ENCODE results near the gene STMN1.

DNA sequence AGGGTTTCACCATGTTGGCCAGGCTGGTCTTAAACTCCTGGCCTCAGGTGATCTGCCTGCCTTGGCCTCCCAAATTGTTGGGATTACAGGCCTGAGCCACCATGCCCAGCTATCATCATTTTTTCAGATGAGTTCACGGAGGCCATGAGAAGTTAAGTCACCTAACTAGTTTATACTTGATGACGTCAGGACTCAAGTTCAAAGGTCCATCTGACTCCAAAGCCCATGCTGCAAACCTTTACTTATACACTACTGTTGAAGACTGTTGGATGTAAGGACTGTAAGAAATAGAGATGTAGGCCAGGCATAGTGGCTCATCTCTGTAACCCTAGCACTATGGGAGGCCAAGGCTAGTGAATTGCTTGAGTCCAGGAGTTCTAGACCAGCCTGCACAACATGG, 40.8 kb upstream of the STMN1 start:
- TF ChIP-seq, protein P1, sequence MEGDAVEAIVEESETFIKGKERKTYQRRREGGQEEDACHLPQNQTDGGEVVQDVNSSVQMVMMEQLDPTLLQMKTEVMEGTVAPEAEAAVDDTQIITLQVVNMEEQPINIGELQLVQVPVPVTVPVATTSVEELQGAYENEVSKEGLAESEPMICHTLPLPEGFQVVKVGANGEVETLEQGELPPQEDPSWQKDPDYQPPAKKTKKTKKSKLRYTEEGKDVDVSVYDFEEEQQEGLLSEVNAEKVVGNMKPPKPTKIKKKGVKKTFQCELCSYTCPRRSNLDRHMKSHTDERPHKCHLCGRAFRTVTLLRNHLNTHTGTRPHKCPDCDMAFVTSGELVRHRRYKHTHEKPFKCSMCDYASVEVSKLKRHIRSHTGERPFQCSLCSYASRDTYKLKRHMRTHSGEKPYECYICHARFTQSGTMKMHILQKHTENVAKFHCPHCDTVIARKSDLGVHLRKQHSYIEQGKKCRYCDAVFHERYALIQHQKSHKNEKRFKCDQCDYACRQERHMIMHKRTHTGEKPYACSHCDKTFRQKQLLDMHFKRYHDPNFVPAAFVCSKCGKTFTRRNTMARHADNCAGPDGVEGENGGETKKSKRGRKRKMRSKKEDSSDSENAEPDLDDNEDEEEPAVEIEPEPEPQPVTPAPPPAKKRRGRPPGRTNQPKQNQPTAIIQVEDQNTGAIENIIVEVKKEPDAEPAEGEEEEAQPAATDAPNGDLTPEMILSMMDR (optimal IDR thresholded peaks at IDR 0.05 in 1 of 3, IDR thresholded peaks at IDR 0.05 in 1 of 3, conservative IDR thresholded peaks at IDR 0.05 in 1 of 3; ENCODE audit: extremely low read depth in 1 of 3, insufficient read depth in 2 of 3, low read length in 3 of 3): no peak
- TF ChIP-seq EZH2 (IDR thresholded peaks at IDR 0.05; ENCODE audit: low read length): no peak
